Bronchial epithelial cell (primary cell): Measurements from ENCODE around the gene RASAL3. TPM values are rescaled to one million over a fixed set of nuclear protein-coding genes. Genes with fewer than 3 reads are reported as not detected.

ENCODE experiments used
- DNase-seq: peaks from one replicate; pipeline ENCODE4 v3.0.0-alpha.2; 2010; ENCODE audit warnings: low read depth
- FAIRE-seq: peaks from 2 replicates; lab custom pipeline; 2011; peaks lifted over from hg19 to GRCh38; lab: Jason Lieb, UNC
- H3K27me3 ChIP-seq: 2 replicates; pipeline ENCODE4 v1.5.1; 2011; ENCODE audit warnings: low read length; ENCODE audit not compliant: control insufficient read depth, insufficient read depth
- H3K36me3 ChIP-seq: 2 replicates; pipeline ENCODE4 v1.5.1; 2011; ENCODE audit warnings: low read length; ENCODE audit not compliant: control insufficient read depth, insufficient read depth
- H3K4me3 ChIP-seq: 2 replicates; pipeline ENCODE4 v1.5.1; 2011; ENCODE audit warnings: mild to moderate bottlenecking, low read depth, low read length, control low read depth
- total RNA-seq: library from RNA; depleted of rRNA; stranded (reverse); fragments of >200 nt; gene quantifications from 2 replicates; pipeline ENCODE4 v1.2.1, GENCODE V29; 2014
- TF ChIP-seq, protein P1 (sequence below): IDR thresholded peaks from 2 replicates; pipeline ENCODE4 v1.5.1; 2011; ENCODE audit warnings: mild to moderate bottlenecking, moderate library complexity, low read length, control low read depth, inconsistent platforms; ENCODE audit not compliant: insufficient read depth, severe bottlenecking

Gene RASAL3
- total RNA-seq, 1 donor from 2014 or later, result not detected

DNA sequence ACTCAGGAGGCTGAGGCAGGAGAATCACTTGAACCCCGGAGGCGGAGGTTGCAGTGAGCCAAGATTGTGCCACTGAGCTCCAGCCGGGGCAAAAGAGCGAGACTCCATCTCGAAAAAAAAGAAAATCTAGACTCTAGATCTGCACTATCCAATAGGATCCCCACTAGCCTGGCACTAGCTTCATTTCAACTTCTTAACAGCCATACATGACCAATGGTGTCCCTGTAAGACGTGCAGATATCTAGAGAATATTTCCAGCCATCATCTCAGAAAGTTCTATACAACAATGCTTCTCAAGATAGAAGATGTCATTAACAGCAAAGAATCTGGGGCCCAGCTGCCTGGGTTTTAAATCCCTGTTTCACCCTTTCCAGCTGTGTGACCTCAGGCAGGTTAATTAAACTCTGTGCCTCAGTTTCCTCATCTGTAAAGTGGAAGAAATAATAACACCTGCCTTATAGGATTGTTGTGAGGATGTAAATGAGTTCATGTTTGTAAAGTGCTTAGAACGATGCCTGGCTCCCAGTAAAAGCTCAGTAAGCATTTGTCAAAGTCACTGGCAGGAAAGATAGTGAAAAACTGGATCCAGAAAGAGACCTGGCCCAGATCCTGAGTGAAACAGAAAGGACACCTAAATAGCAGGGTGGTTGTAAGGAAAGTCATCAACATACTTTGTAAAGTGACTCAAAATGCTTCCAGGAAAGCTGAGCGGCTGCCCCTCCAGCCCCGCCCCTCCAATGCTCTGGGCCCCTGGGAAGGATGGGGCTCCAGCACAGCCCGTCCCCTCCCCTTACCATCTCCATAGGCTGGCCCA, 28.1 kb downstream of the RASAL3 start:
- no peak for DNase-seq
- FAIRE-seq, result no peak
- TF ChIP-seq, protein P1, sequence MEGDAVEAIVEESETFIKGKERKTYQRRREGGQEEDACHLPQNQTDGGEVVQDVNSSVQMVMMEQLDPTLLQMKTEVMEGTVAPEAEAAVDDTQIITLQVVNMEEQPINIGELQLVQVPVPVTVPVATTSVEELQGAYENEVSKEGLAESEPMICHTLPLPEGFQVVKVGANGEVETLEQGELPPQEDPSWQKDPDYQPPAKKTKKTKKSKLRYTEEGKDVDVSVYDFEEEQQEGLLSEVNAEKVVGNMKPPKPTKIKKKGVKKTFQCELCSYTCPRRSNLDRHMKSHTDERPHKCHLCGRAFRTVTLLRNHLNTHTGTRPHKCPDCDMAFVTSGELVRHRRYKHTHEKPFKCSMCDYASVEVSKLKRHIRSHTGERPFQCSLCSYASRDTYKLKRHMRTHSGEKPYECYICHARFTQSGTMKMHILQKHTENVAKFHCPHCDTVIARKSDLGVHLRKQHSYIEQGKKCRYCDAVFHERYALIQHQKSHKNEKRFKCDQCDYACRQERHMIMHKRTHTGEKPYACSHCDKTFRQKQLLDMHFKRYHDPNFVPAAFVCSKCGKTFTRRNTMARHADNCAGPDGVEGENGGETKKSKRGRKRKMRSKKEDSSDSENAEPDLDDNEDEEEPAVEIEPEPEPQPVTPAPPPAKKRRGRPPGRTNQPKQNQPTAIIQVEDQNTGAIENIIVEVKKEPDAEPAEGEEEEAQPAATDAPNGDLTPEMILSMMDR, result no peak
- no peak overlapping the region for H3K4me3 ChIP-seq
- no peaks in the 10 kb centered on the region for H3K27me3 ChIP-seq
- no peaks in the 10 kb centered on the region for H3K36me3 ChIP-seq

DNA sequence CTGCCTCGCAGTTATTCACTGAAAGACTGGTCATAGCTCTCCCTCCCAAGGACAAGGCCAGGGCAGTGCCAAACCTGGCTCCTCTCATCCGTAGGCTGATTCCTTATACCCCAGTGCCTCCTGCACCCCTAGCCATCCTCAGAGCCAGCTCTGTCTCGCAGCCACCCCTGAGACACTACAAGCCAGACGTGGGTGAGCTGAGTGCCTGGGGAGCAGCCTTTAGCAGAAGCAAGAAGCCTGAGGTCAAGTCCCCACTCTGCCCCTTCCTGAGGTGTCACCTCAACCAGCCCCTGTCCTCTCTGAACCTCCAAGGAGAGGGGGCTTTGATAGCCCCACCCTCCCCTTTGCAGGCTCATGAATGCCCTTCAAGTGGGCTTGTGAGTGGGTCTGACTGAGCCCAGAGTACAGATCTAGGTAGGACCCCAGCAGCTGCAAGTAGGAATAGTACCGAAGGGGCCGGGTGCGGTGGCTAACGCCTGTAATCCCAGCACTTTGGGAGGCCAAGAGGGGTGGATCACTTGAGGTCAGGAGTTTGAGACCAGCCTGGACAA, 30.8 kb downstream of the RASAL3 start:
- DNase-seq (no peak), FAIRE-seq (no peak)
- Histone ChIP-seq H3K4me3 (peak overlapping the region; percentile 93), H3K36me3 (peaks cover 9% of the 10 kb centered on the region), H3K27me3 (no peaks in the 10 kb centered on the region)
- TF ChIP-seq, protein P1, result no peak

DNA sequence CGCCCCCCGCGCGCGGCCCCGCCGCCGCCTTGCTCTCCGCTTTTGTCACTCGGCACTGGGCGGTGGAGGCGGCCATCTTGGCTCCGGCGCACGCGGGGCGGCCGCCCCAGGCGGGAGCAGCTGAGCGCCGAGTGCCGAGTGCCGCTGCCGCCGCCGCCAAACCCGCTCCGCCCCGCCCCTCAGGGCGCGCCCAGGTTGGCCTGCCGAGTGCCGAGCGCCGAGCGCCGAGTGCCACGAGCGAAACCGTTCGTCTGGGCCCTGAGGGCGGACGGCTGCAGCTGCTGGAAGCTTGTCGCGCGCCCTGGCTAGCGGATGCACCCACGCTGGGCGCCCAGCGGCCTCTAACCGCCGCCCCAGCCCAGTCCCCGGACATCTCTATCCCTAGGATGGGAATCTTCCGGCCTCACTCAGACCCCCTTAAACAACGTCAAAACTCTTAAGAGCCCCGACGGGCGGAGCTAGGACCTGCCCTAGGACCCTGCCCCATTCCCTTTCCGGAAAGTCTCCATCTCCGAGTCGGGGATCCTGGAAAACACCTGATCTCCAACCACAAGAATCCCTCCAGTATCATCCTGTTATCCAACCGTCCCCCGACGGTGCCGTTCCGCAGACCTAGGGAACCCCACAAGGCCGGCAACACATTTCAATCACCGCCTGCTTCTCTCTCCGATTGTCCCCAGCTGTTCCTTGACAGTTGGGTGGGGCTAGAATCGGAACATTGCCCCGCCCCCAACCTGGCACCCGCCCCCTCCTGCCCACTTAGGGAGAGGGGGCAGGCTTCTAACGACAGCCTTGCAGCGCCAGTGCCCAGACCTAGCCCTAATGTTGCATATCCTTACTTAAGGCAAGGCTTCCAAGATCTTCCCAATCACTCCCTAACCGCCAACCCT, 31.5 kb downstream of the RASAL3 start:
- Histone ChIP-seq H3K4me3 (peak overlapping the region; percentile 93), H3K27me3 (no peaks in the 10 kb centered on the region), H3K36me3 (peaks cover 9% of the 10 kb centered on the region)
- DNase-seq, result peak; percentile 58
- TF ChIP-seq, protein P1, result no peak
- FAIRE-seq, result no peak

DNA sequence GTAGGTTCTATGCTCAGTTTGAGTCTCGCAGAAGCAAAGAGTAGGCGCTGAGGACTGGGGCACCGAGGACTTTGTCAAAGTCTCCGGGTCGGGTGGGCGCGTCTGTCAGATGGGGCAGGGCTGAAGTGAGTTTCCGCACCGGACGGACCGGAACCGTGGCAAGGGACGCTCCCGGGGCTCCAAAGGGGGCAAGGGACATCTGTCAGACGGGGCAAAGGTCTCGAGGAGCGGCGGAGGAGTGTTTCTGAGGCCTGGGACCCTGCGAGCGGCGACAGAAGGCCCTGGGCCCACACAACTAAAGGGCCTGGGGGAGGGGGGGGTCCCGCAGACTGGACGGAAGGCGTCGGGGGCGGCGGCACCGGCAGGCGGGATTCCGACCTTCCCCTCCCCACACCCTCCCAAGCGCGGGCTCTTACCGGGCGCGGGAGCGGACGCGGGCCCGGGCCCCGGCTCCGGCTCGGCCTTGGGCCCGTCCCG, 32.3 kb downstream of the RASAL3 start:
- Histone ChIP-seq H3K27me3 (no peaks in the 10 kb centered on the region), H3K4me3 (peak overlapping the region; percentile 93), H3K36me3 (peaks cover 15% of the 10 kb centered on the region)
- FAIRE-seq, result no peak
- TF ChIP-seq, protein P1, result no peak
- DNase-seq, result no peak

DNA sequence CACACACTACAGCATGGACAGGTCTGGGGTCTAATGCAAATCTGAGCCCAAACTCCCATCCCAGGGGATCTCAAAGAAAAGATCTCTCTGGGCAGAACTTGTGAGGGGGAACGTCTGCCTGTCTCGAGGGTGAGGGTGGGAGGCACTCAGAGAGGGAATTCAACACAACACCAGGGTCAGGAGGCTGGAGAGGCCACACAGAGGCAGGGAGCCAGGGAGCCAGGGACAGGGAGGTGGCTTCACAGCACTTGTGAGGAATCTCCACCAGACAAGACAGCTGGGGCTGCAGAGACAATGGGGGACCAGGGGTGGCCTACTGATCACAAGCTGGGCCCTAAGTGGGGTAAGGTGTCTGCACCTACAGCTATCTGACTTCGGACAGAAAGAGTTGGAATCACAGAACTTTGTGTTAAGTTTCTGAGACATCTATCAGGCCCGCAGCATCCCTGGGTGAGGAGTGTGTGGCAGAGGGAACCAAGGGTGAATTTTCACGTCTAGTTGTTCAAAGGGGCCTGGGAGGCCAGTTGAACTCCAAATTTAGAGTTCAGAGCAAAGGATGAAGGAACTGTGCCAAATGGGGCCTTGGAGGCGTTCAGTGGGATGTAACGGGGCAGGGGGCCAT, 32.8 kb downstream of the RASAL3 start:
- FAIRE-seq (peak; percentile 47), DNase-seq (no peak)
- Histone ChIP-seq H3K36me3 (peaks cover 15% of the 10 kb centered on the region), H3K27me3 (no peaks in the 10 kb centered on the region), H3K4me3 (peak overlapping the region; percentile 93)
- TF ChIP-seq, protein P1, result no peak
